D721Med (cell line): ENCODE measurements around the gene ADPRH.

Experiments used
- DNase-seq: peaks from one replicate; pipeline ENCODE4 v3.0.0; 2011; ENCODE audit warnings: low spot score; ENCODE audit not compliant: insufficient read length
- FAIRE-seq: peaks from 2 replicates; lab custom pipeline; 2011; peaks lifted over from hg19 to GRCh38; lab: Jason Lieb, UNC
- TF ChIP-seq, protein P1 (sequence below): IDR thresholded peaks from 2 replicates; pipeline ENCODE4 v1.5.1; 2012; ENCODE audit warnings: mild to moderate bottlenecking, control low read depth; ENCODE audit not compliant: insufficient read depth; ENCODE audit errors: missing control alignments

ADPRH gene

GRCh38 chr3:119553823-119554415 is 25.4 kb upstream of the ADPRH start:
- FAIRE-seq (no peak), DNase-seq (no peak)
- TF ChIP-seq, protein P1, sequence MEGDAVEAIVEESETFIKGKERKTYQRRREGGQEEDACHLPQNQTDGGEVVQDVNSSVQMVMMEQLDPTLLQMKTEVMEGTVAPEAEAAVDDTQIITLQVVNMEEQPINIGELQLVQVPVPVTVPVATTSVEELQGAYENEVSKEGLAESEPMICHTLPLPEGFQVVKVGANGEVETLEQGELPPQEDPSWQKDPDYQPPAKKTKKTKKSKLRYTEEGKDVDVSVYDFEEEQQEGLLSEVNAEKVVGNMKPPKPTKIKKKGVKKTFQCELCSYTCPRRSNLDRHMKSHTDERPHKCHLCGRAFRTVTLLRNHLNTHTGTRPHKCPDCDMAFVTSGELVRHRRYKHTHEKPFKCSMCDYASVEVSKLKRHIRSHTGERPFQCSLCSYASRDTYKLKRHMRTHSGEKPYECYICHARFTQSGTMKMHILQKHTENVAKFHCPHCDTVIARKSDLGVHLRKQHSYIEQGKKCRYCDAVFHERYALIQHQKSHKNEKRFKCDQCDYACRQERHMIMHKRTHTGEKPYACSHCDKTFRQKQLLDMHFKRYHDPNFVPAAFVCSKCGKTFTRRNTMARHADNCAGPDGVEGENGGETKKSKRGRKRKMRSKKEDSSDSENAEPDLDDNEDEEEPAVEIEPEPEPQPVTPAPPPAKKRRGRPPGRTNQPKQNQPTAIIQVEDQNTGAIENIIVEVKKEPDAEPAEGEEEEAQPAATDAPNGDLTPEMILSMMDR, result no peak

- FAIRE-seq, result no peak
- TF ChIP-seq, protein P1, result no peak
- DNase-seq, result no peak
Measured at GRCh38 chr3:119555309-119555735, 24.0 kb upstream of the ADPRH start.

- DNase-seq (no peak), FAIRE-seq (no peak)
- TF ChIP-seq, protein P1, result no peak
Measured at GRCh38 chr3:119555929-119556328, 23.4 kb upstream of the ADPRH start.

GRCh38 chr3:119557192-119557876 is 22.0 kb upstream of the ADPRH start:
- no peak for DNase-seq
- TF ChIP-seq, protein P1, result no peak
- no peak for FAIRE-seq

DNA sequence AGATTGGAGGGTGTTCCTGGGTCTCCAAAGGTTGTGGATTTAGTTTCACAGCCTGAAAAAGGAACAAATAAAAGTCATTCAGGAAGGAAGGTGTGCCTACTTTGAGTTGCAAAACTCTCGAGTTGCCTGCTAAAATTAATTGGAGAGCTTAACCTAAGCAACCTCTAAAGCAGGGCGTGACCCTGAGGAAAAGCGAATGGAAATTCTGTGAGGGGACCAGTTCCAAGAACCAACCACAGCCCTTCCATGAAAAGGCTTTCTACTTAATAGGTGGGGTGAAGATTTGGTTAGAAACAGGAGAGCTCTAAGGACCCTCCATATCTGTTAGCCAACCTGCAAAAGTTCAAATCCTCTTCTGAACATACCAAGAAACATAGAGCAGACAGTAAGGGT is 21.4 kb upstream of the ADPRH start:
- TF ChIP-seq, protein P1, result no peak
- FAIRE-seq (no peak), DNase-seq (no peak)

DNA sequence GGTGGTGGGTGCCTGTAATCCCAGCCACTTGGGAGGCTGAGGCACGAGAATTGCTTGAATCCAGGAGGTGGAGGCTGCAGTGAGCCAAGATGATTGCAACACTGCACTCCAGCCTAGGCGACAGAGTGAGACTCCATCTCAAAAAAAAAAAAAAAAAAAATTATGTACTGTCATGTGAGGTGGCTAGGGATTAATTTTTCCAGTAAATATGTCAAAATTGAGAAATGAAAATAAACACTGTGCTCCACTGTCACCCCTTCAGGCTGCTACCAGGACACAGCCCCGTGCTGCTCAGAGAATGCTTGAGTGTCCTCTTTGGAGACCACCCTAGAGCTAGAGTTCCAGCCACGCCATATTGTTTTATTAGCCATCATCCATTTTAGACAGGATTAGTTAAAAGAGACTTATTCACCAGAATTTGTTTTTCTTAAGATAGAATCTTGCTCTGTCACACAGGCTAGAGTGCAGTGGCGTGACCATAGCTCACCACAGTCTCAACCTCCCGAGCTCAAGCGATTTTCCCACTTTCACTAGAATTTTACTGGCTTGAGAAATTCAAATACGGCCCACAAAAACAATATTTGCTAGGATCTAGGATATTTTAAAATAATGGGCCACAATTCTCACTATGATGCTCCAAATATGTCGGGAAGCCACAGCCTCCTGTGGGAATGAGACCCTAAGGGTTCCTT is 20.5 kb upstream of the ADPRH start:
- TF ChIP-seq, protein P1, result no peak
- FAIRE-seq (no peak), DNase-seq (no peak)
